H1 (cell line): ENCODE results near the gene GREM2. TPM values are rescaled to one million over a fixed set of nuclear protein-coding genes. Genes with fewer than 3 reads are reported as not detected.

Source experiments
- ASH2L ChIP-seq: fragments of 200-600, 300-600 bp; sonication (generic); IDR thresholded peaks from one replicate; pipeline ENCODE4 v1.7.1; 2017; ENCODE audit warnings: low read length
- HDAC2 ChIP-seq, 2 experiments: fragments of 300-600 bp in 1 of 2; sonication (generic) in 1 of 2; IDR thresholded peaks; 2 replicates each; pipeline ENCODE4 v1.6.1; 2011 to 2012; ENCODE audit warnings: low read depth in 2 of 2, low read length in 2 of 2, mild to moderate bottlenecking in 2 of 2, moderate library complexity in 2 of 2, borderline replicate concordance in 1 of 2, inconsistent platforms in 1 of 2
- KDM4A ChIP-seq: IDR thresholded peaks from one replicate; pipeline ENCODE4 v1.7.1; 2012; ENCODE audit warnings: low read depth, mild to moderate bottlenecking, moderate library complexity, low read length, inconsistent platforms; ENCODE audit not compliant: severe bottlenecking
- RAD21 ChIP-seq, 2 experiments: IDR thresholded peaks in 1 of 2; conservative IDR thresholded peaks in 1 of 2; 2 replicates each; pipeline ENCODE4 v1.6.1; 2011; ENCODE audit warnings: low read depth in 2 of 2, low read length in 2 of 2, improper control_type of control experiment in 1 of 2, inconsistent platforms in 1 of 2, mild to moderate bottlenecking in 1 of 2, moderate library complexity in 1 of 2
- RXRA ChIP-seq: IDR thresholded peaks from 2 replicates; pipeline ENCODE4 v1.6.1; 2011; ENCODE audit warnings: low read depth, mild to moderate bottlenecking, low read length, moderate library complexity; ENCODE audit not compliant: insufficient read depth
- polyA plus RNA-seq, 7 experiments: library from polyadenylated mRNA; depleted of rRNA in 3 of 7; stranded (reverse) in 5 of 7; unstranded in 2 of 7; fragments of >200 nt in 5 of 7; fragments of 200-250 nt in 2 of 7; gene quantifications; 1 replicate in 5 of 7; 2 replicates in 1 of 7; 4 replicates in 1 of 7; pipeline versions ENCODE4 v1.2.1 to v1.2.3, GENCODE V29; 2011 to 2013; ENCODE audit warnings: missing spikeins in 2 of 7, mixed read lengths in 2 of 7
- total RNA-seq: library from RNA; stranded (reverse); fragmentation: NEBNext Ultra II Directional; extraction: Animal tissue kit (Norgen Biotek cat#: 25700); gene quantifications from 2 replicates; pipeline ENCODE4 v1.2.1, GENCODE V29; 2021

GREM2 gene
- total and polyA plus RNA-seq, 2 of the 8 experiments (the other 6 are each of a cell fraction or from before 2014, with no cell fraction given), result 0.05 TPM; not detected in 1

DNA sequence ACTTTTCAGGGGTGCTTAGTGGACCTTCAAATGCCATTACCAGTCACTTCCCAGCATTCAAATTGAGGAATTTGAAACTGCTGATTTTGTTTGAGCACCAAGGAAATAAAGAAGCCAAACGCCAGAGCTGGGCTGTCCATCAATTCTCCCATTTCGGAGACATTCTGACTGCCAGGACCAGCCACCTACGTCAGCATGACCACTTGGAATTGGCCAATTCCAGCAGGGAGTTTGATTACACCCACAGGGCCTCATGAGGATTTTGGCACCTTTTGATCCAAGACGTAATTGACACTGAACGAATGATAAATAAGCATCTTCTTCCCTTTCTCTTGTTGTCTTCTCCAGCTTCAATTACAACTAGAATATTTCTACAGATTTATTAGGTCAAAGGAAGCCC lies 40.2 kb downstream of the GREM2 start (continued):
- TF ChIP-seq RAD21 (IDR thresholded peaks at IDR 0.05 in 1 of 2, conservative IDR thresholded peaks at IDR 0.05 in 1 of 2; ENCODE audit: low read depth in 2 of 2, low read length in 2 of 2) (no peak), ASH2L (no peak), RXRA (no peak), HDAC2 (IDR thresholded peaks at IDR 0.05; ENCODE audit: borderline replicate concordance in 1 of 2, low read depth in 2 of 2, low read length in 2 of 2) (no peak), KDM4A (no peak)
- TF ChIP-seq, all 59 proteins: peak for 0
